SKM-1 (cell line): ENCODE data around the gene FAM83E.

ENCODE experiments used
- DNase-seq: peaks from one replicate; lab custom pipeline; 2025; ENCODE audit not compliant: unreplicated experiment; lab: John Stamatoyannopoulos, UW

FAM83E gene

DNA sequence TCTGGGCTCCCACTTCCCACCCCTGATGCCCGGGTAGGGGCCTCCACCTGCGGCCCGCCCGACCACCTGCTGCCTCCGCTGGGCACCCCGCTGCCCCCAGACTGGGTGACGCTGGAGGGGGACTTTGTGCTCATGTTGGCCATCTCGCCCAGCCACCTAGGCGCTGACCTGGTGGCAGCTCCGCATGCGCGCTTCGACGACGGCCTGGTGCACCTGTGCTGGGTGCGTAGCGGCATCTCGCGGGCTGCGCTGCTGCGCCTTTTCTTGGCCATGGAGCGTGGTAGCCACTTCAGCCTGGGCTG lies 14.4 kb upstream of the FAM83E start:
- no peak for DNase-seq

DNA sequence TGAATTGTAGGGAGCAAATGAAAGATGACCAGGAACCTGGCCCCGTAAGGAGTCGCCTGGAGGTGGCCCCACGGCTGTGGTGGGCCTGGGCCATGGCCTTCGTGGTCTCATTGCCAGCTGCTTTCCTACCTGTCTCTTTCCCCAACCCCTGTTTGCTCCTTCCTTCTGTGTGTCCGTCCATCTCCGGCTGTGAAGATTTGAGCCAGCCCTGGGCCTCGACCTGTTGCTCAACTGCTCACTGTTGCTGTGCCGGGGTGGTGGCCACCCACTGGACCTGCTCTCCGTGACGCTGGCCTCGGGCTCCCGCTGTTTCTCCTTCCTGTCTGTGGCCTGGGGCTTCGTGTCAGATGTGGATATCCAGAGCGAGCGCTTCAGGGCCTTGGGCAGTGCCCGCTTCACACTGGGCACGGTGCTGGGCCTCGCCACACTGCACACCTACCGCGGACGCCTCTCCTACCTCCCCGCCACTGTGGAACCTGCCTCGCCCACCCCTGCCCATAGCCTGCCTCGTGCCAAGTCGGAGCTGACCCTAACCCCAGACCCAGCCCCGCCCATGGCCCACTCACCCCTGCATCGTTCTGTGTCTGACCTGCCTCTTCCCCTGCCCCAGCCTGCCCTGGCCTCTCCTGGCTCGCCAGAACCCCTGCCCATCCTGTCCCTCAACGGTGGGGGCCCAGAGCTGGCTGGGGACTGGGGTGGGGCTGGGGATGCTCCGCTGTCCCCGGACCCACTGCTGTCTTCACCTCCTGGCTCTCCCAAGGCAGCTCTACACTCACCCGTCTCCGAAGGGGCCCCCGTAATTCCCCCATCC lies 13.8 kb upstream of the FAM83E start:
- DNase-seq = no peak

GRCh38 chr19:48627865-48628314 lies 13.0 kb upstream of the FAM83E start:
- no peak for DNase-seq

DNA sequence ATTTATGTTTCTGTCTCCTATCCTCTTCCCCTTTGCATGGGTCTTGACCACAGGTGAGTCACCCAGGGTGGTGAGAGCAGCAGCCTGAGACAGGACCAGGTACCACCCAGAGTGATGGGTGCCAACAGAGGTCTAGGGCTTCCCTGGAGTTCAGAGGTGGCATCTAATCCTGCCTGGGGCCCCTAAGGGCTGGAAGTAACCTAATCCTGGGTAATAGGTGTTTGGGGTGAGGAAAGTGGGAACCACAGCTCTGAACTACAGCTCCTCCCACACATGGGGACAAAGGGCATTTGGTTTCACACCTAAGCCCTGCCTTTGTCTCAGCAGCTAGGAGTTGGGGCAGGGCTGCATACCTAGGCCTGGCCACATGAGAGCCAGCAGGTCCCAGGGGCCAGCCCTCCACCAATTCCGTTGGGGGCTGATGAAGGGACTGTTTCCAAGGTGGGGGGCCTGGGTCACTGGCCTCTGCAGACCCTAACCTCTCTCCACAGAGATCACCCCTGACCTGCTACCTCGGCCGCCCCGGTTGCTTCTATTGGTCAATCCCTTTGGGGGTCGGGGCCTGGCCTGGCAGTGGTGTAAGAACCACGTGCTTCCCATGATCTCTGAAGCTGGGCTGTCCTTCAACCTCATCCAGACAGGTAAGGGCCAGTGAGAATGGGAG lies 12.5 kb upstream of the FAM83E start:
- DNase-seq = no peak

GRCh38 chr19:48625891-48626327 lies 11.0 kb upstream of the FAM83E start:
- DNase-seq = no peak

DNA sequence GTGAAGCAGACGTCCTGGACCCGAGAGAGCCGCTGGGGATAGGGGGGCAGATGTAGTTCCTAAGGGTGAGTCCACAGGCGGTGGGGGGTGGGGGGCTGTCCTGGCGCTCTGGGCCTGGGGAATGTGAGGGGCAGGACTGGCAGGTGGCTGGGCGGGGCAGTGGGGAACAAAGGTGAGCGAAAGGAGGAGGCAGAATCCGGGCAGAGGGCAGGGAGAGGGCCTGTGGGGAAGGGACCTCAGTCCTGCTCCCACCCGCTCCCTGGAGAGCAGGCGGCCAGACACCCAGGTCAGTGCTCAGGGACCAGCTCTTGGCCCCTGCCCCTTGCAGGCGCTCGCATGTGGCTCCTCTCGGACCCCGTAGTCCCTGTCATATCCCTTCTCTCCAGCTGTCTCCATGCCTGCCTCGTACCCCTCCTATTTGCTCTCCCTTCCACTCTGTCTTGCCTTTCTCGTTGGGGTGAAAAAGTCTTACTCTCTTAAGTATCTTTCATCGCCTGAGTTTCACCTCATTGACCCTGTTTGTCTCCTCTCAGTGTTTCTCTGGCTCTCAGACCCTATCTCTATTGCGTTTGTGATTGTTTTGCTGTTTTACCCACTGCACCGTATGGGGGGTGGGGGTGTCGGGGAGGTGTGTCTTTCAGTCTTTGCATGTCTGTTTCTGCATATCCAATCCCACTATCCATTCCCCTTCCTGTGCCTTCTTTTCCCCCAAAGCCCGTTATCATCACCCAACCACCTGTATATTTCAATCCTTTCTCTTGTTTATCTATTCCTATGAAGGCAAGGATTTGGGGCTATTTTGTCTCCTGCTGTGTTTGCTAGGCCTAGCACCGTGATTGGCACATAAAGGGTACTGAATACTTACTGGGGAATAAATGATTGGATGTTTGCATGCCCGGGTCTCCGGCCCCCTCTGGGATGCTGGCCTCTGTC lies 10.2 kb upstream of the FAM83E start:
- no peak for DNase-seq

GRCh38 chr19:48624067-48624594 lies 9.3 kb upstream of the FAM83E start:
- DNase-seq = no peak

GRCh38 chr19:48623556-48624066 lies 8.7 kb upstream of the FAM83E start:
- no peak for DNase-seq

GRCh38 chr19:48619692-48620585 lies 5.1 kb upstream of the FAM83E start:
- DNase-seq = no peak

DNA sequence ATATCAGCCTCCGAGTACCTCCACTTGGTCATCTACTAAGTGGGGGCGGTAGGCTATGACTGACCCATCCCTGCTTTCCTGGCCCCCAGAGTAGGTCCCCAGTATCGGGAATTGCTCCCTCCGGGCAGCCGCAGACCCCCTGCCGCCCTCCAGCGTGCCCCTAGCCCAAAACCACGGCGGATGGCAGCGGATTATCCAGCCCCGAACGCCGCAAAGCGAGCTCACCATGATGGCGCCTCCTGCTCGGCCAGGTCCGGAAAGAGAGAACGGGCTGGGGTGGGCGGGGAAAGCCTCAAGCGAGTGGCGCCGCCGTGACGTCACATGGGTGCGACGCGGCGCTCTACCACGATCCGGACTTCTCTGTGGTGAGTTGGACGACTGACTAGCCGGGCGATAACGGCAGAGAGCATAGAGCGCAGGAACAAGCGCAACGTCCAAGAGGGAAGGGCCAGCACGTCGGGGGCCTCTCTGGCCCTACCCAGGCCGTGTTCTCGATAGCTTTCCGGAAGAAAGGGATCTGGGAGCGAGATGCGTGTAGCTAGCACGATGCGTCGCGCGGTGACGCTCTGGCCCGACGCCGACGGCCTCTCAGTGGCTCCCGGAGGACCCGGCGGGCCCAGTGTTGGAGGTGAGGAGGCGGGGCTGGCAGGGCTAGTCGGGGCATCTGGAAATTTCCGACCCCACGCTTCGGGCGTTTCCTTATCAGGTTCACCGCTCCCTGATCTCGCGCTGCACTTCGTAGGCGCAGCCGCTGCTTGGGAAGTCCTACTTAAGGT lies 4.2 kb upstream of the FAM83E start, which contains the start of the genes RPL18 and SPHK2:
TSS of gene RPL18 (minus strand) at position 263 of the 776 bp plus-strand sequence. CDS start at position 228, 35 bp downstream.
TSS of gene SPHK2 (plus strand) at position 591 of the 776 bp plus-strand sequence. CDS start 1,009 bp downstream, outside the sequence.
- peak; percentile 79 for DNase-seq

DNA sequence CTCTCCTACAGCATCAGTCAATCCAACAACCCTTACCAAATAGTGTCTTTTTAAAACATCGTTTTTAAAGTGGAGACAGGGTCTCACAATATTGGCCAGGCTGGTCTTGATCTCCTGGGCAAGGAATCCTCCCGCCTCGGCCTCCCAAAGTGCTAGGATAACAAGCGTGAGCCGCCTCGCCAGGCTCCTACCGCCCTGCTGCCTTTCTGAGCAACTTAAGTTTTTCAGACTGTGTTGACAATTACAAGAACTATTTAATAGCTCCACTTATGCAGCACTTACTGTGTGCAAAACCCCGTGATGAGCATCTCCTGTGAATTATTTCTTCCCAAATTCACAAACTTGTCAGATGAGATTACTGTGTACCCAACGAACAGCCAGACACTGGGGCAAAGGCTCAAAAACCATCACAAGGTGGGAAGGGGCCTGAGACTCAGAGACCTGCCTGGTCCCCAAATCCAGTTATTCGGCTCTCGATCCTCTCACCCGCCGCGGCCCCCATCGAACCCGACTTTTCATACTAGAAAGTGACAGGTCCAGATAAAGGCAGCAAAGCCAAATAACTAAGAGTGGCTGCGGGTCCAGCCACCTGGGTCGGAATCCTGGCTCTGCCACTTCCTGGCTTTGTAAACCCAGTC lies 3.5 kb upstream of the FAM83E start:
- no peak for DNase-seq

DNA sequence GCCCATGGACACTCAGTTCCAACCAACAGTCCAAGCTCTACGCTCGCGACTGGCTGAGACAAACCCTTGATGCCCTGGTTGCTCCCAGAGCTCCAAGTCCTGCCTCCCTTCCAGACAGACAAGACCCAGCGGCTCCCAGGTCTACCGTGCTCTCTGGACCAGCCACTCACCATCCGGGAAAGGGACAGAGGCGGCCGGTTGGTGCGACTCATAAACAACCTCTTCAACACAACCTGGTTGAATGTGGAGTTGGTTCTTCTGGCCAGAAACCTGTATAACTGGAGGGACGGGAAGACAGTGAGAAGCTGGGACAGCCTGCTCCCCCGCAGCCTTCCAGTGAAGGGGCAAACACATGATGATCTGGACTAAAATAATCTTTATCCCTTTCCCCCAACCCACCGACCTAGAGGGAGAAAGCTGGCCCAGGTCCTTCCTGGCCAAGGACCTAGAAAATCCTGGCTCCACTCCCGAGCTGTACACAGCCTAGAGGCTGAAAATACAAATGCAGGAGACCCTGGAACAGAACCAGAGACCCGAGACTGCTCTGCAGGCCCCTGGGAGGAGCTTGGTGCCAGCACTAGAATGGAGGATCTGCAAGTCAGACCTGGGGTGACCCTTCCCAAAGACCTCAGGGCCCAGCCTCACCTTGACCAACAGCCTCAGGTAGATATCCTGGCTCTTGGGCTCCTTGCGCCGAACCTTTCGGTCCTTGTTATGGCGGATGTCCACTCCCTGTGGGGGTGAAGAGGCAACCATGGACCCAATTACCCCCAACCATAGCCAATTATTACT lies 2.5 kb upstream of the FAM83E start:
- DNase-seq = no peak

DNA sequence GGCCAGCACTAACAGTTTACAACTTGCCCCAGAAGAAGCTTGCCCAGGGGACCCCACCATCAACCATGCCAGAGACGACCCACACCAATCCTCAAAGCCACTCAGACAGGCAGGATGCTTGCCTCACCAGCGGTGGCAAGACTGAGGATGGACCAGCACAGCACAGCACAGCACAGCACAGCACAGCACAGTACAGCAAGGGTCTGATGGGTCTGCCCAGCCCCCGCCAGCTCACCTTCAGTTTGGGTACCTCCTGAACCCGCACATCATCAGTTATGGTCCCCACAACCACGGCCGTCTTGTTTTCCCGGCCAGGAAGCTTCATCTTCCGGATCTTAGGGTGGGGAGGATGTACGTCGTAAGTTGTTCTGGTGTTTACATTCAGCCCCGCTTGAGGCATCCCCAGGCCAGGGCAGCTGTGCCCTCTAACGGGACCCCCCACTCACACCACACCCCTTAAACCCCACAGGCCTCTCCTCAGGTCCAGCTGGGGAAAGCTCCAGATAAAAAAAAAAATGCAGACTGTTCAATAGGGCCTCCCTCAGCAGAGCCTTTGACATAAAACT lies 1.7 kb upstream of the FAM83E start:
- DNase-seq = no peak

GRCh38 chr19:48616041-48616436 lies 1.2 kb upstream of the FAM83E start:
- no peak for DNase-seq

- DNase-seq = no peak
These were observed 560 bp upstream of the FAM83E start for GRCh38 chr19:48615231-48616040.

DNA sequence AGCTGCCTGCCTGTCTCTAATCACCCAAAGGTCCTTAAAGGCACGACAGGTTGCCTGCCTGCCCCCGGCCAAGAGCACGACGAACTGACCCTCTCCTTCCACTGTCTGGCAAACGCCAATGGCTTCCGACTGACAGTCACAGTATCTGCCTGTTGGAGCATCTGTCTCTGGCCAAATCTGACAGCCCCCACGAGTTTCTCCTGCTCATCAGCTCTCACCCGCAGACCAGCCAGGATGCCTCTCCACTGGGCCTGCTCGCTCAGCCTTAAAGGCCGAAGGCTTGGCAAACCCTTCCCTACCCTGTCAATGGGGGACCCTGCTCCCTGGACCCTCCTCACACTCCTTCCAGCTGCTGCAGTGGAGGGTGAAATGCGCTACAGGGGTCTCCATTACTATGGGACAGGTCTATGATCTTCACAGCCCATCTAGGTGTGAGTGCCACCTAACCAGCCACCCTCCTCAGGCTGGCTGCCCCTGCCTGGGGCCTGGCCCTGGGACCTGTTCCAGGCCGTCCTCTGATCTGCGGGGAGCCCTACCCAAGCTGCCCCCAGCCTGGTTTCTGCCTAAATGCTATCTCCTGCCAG lies 932 bp downstream of the FAM83E start:
- DNase-seq = no peak
